ENCODE measurements around the gene CST7. TPM values are rescaled to one million over a fixed set of nuclear protein-coding genes. Genes with fewer than 3 reads are reported as not detected.

Gene CST7
- not detected in 2 replicates for total RNA-seq

DNA sequence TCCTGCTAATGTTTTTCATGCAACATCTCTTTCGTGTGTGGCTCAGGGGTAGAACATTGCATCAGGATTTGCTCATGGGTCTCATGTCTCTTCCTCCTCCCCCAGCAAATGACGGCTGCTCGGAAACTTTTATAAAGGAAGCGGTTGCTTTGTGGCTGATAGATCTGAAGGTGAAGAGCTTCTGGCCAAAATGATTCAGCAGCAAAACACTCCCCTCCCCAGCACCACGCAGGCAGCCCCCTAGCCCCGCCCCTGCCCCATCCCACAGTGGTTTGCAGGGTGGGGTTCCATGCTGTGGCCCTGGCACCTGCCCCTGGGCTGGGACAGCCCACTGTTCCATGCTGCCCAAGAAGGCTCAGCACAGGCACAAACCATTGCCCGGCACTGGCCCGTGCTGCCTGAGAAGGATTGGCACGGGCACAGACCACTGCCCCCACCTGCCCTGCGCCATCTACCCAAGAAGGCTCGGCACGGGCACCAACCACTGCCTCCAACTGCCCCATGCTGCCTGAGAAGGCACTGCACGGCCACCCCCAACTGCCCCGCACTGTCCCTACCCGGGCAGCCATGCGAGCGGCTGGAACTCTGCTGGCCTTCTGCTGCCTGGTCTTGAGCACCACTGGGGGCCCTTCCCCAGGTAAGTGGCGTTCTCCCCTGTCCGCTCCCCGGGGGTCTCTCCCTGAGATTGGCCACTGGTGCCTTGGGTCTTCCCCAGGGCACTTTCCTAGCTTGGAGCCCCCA, at the start of gene CST7:
TSS of gene CST7 (plus strand) at position 331 of the 741 bp plus-strand sequence. CDS start at position 568, 237 bp downstream.

DNA sequence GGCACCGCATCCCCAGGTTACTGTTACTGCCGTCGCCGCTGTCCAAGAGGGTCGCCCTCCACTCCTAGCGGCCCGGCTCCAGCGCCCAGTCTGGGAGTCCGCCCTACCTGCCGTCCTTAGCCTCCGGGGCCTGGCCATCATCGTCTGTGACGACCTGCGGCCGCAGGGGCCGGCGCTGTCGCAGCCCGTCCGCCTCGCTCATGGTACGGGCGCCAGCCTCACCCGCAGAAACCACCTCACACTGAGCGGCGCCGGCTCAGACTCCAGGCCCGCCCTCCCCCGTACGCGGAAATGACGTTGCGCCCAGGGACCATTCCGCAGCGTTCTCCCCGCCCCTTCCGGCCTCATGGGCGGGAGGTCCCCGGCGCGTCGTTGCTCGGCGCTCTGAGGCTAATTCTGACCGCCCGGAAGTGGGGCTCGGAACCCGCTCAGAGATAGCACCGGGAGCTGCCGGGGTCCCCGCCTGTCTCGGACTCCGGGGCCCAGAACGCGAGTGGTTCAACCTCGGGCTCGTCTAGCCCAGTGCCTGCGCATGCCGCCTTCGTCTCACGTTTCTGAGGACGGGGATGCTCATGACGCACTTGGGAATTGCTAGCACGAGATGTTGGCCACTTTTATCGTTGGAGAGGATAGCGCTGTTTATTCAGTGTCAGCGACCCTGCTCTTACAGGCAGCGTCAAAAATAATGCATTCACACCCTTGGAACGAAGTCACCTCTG, 43.6 kb downstream of the CST7 start, which contains the start of gene APMAP:
TSS of gene APMAP (minus strand) at position 265 of the 719 bp plus-strand sequence. CDS start at position 202, 63 bp downstream.

Small RNA genes within 50 kb of the gene (small RNA-seq; reads per million reads assigned to genes)
- not detected for gene RNU6-1257P

Other genes with a start within 250 kb of the CST7 start
- 70.2 and 73.7 TPM in 2 replicates for gene APMAP, start 43.5 kb downstream of the CST7 start, total RNA-seq
- gene ACSS1, start 108.9 kb downstream of the CST7 start, total RNA-seq, result 4.5 and 8.2 TPM in 2 replicates
- gene VSX1, start 132.9 kb downstream of the CST7 start, total RNA-seq, result not detected in 2 replicates
- gene ENTPD6, start 246.4 kb downstream of the CST7 start, total RNA-seq, result 39.2 and 48.5 TPM in 2 replicates

Measured in articular chondrocyte of knee joint (primary cell).